ENCODE results near the gene MACROD2. TPM values are rescaled to one million over a fixed set of nuclear protein-coding genes. Genes with fewer than 3 reads are reported as not detected.

MACROD2 gene
- total RNA-seq, 1 donor from 2014 or later: not detected

DNA sequence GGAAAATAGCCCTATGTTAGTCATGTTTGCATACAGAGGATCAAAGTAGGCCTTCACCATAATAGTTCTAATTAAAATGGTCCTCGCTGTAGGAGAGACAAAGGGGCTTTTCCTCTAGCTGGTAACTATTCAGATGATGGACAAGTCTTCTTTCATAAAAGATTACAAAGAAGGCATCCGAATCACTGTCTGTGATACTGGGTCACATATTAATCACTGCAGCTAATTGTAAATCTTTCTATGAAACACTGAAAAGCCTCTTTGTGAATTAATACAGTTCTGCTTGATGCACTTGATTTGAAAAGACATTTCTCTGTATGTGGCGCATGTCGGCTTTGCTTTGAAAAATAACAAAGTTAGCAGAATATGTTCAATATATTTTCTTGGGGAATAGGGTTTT is 2057.1 kb downstream of the MACROD2 start:
- H3K4me3 Mint-ChIP-seq: no peak overlapping the region
- intact Hi-C loops (cut with micrococcal nuclease): no loop called here
- DNase-seq (ENCODE audit: low spot score): no peak
- H3K27me3 Mint-ChIP-seq (ENCODE audit: insufficient read depth): no peaks in the 10 kb centered on the region
- H3K9me3 Mint-ChIP-seq: no peaks in the 10 kb centered on the region
- no peak overlapping the region for H3K27ac Mint-ChIP-seq
- H3K36me3 Mint-ChIP-seq (ENCODE audit: low read depth): no peaks in the 10 kb centered on the region
- no peaks in the 10 kb centered on the region for H3K4me1 Mint-ChIP-seq (ENCODE audit: low read depth)

DNA sequence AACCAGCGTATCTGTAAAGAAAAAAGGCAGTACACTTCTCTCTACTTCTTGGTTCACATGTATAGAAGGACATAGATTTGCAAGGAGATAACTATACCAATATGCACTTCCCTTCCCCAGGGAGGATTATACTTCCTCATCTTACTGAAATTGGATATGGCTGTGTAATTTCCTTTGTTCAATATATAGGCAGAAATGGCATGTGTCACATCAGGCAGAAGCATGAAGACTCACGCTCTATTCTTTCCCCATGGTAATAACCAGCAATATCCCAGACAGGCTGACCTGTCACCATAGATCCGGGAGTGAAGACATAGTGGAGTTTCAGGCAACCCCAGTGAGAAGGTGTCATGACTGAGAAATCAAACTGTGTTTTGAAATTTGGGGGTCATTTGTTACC is 2059.7 kb downstream of the MACROD2 start:
- H3K27me3 Mint-ChIP-seq (ENCODE audit: insufficient read depth): no peaks in the 10 kb centered on the region
- no peak overlapping the region for H3K4me3 Mint-ChIP-seq
- H3K9me3 Mint-ChIP-seq: peaks cover 6% of the 10 kb centered on the region
- no peak overlapping the region for H3K27ac Mint-ChIP-seq
- H3K4me1 Mint-ChIP-seq (ENCODE audit: low read depth): no peaks in the 10 kb centered on the region
- DNase-seq (ENCODE audit: low spot score): no peak
- intact Hi-C loops (cut with micrococcal nuclease): no loop called here
- no peaks in the 10 kb centered on the region for H3K36me3 Mint-ChIP-seq (ENCODE audit: low read depth)

GRCh38 chr20:16057651-16058050 is 2062.3 kb downstream of the MACROD2 start:
- no peak overlapping the region for H3K27ac Mint-ChIP-seq
- no peaks in the 10 kb centered on the region for H3K27me3 Mint-ChIP-seq (ENCODE audit: insufficient read depth)
- intact Hi-C loops (cut with micrococcal nuclease): no loop called here
- no peak overlapping the region for H3K4me3 Mint-ChIP-seq
- no peaks in the 10 kb centered on the region for H3K4me1 Mint-ChIP-seq (ENCODE audit: low read depth)
- H3K36me3 Mint-ChIP-seq (ENCODE audit: low read depth): no peaks in the 10 kb centered on the region
- DNase-seq (ENCODE audit: low spot score): no peak
- peaks cover 6% of the 10 kb centered on the region for H3K9me3 Mint-ChIP-seq

DNA sequence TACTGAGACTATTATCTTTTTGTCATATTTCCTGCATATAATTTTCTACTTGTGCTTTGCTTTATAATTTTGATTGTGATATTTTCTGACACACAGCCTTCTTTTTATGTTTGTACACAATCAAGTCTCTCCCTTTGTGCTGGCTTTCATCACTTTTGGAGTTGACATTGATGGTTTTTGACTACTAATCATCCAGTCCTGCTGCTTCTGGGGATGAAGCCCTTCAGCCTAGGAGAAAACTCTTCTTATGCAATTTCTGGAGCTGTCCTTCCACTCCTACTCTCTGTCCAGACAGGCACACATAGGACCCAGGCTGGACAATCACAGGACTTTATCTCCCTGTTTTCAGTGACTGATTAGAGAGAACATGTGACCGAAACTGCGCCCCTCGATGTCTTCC is 2063.0 kb downstream of the MACROD2 start:
- no peak overlapping the region for H3K27ac Mint-ChIP-seq
- H3K36me3 Mint-ChIP-seq (ENCODE audit: low read depth): no peaks in the 10 kb centered on the region
- no peak overlapping the region for H3K4me3 Mint-ChIP-seq
- intact Hi-C loops (cut with micrococcal nuclease): no loop called here
- H3K4me1 Mint-ChIP-seq (ENCODE audit: low read depth): no peaks in the 10 kb centered on the region
- peaks cover 6% of the 10 kb centered on the region for H3K9me3 Mint-ChIP-seq
- DNase-seq (ENCODE audit: low spot score): no peak
- no peaks in the 10 kb centered on the region for H3K27me3 Mint-ChIP-seq (ENCODE audit: insufficient read depth)

GRCh38 chr20:16059841-16060240 is 2064.5 kb downstream of the MACROD2 start:
- peaks cover 6% of the 10 kb centered on the region for H3K9me3 Mint-ChIP-seq
- H3K27me3 Mint-ChIP-seq (ENCODE audit: insufficient read depth): no peaks in the 10 kb centered on the region
- intact Hi-C loops (cut with micrococcal nuclease): no loop called here
- no peak for DNase-seq (ENCODE audit: low spot score)
- H3K4me3 Mint-ChIP-seq: no peak overlapping the region
- no peaks in the 10 kb centered on the region for H3K36me3 Mint-ChIP-seq (ENCODE audit: low read depth)
- H3K27ac Mint-ChIP-seq: no peak overlapping the region
- H3K4me1 Mint-ChIP-seq (ENCODE audit: low read depth): no peaks in the 10 kb centered on the region

DNA sequence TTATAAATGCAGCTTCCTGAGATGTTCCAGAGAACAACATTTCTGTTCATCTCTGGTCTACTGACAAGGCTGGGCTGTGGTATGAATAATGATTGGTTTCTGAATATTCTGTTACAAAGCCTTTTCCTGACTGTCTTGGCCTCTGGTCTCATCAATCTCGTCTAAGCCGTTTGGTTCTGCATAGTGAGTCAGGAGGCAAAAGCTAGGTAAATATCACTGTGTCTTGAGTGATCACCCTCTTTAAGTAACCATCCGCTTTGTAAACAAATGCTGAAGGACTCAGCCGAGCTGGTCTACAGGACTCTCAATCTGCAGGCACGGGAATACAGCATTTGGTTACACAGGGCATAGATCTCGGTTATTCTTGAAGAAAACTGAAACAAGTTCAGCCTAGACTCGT is 2066.0 kb downstream of the MACROD2 start:
- no peak for DNase-seq (ENCODE audit: low spot score)
- no peaks in the 10 kb centered on the region for H3K4me1 Mint-ChIP-seq (ENCODE audit: low read depth)
- H3K27me3 Mint-ChIP-seq (ENCODE audit: insufficient read depth): no peaks in the 10 kb centered on the region
- no peaks in the 10 kb centered on the region for H3K36me3 Mint-ChIP-seq (ENCODE audit: low read depth)
- peaks cover 6% of the 10 kb centered on the region for H3K9me3 Mint-ChIP-seq
- H3K4me3 Mint-ChIP-seq: no peak overlapping the region
- intact Hi-C loops (cut with micrococcal nuclease): no loop called here
- H3K27ac Mint-ChIP-seq: no peak overlapping the region

GRCh38 chr20:16062661-16063581 is 2067.6 kb downstream of the MACROD2 start:
- Mint-ChIP-seq H3K36me3 (ENCODE audit: low read depth) (no peaks in the 10 kb centered on the region), H3K9me3 (peaks cover 7% of the 10 kb centered on the region), H3K27me3 (ENCODE audit: insufficient read depth) (no peaks in the 10 kb centered on the region), H3K4me3 (no peak overlapping the region), H3K4me1 (ENCODE audit: low read depth) (no peaks in the 10 kb centered on the region), H3K27ac (no peak overlapping the region)
- no peak for DNase-seq (ENCODE audit: low spot score)
- intact Hi-C loops (cut with micrococcal nuclease): no loop called here

GRCh38 chr20:16063881-16064280 is 2068.6 kb downstream of the MACROD2 start:
- intact Hi-C loops (cut with micrococcal nuclease): no loop called here
- H3K27me3 Mint-ChIP-seq (ENCODE audit: insufficient read depth): no peaks in the 10 kb centered on the region

DNA sequence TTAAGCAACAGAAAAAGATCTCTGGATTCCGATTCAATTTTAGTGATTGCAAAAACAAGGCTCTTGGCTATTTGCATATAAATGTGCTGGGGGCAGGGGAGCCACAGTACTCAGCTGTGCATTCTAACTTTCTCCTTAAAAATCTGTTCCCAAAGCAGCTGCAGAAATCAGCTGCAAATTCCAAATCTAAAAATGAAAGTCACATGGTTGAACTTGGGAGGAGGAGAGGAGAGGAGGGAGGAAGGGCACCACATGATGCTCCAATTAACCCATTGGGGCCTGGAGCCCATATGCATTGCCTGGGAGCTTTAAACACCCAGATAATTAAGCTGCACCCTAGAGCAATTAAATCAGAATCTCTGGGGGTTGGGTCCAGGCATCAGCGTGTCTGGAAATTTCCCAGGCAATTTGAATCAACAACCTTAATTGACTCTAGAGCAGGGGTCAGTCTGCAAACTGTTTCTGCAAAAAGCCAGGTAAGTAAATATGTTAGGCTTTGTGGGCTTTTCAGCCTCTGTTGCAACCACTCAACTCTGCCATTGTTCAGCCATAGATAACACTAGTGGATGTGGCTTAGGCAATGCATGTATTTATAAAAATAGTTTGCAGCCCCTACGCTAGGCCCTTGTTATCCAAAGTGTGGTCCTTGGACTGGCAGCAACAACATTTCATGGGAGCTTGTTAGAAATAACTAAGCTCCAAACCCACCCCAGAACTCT is 2069.8 kb downstream of the MACROD2 start:
- no peak for DNase-seq (ENCODE audit: low spot score)
- H3K36me3 Mint-ChIP-seq (ENCODE audit: low read depth): no peaks in the 10 kb centered on the region
- no peak overlapping the region for H3K4me3 Mint-ChIP-seq
- intact Hi-C loops (cut with micrococcal nuclease): no loop called here
- no peak overlapping the region for H3K27ac Mint-ChIP-seq
- peaks cover 11% of the 10 kb centered on the region for H3K9me3 Mint-ChIP-seq
- H3K4me1 Mint-ChIP-seq (ENCODE audit: low read depth): no peaks in the 10 kb centered on the region
- H3K27me3 Mint-ChIP-seq (ENCODE audit: insufficient read depth): no peaks in the 10 kb centered on the region

More at GRCh38 chr20:16063881-16064280, 2068.6 kb downstream of the MACROD2 start:
- no peak for DNase-seq (ENCODE audit: low spot score)
- peaks cover 7% of the 10 kb centered on the region for H3K9me3 Mint-ChIP-seq
- no peaks in the 10 kb centered on the region for H3K4me1 Mint-ChIP-seq (ENCODE audit: low read depth)
- no peak overlapping the region for H3K4me3 Mint-ChIP-seq
- H3K27ac Mint-ChIP-seq: no peak overlapping the region
- no peaks in the 10 kb centered on the region for H3K36me3 Mint-ChIP-seq (ENCODE audit: low read depth)

DNA sequence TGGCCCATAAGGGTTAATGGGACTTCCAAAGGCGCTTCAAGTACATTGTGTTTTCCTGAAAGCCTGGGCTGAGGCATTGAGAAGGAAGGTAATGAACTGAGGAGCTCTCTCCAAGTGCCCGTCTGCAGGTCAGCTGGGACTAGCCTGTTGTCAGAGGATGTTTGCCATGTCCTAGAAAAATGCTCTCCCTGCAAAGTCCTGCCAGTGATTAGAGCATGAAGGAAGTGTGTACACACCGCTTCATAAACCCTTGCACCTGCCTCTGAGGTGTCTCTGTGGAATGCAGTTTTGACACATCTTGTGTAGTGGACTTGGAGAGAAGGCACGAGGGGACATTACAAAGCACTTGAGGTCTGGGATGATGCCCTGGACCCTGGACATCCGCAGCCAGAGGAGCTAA is 2071.3 kb downstream of the MACROD2 start:
- Mint-ChIP-seq H3K36me3 (ENCODE audit: low read depth) (no peaks in the 10 kb centered on the region), H3K4me3 (no peak overlapping the region), H3K27ac (no peak overlapping the region), H3K9me3 (peaks cover 14% of the 10 kb centered on the region), H3K4me1 (ENCODE audit: low read depth) (no peaks in the 10 kb centered on the region), H3K27me3 (ENCODE audit: insufficient read depth) (no peaks in the 10 kb centered on the region)
- DNase-seq (ENCODE audit: low spot score): no peak
- intact Hi-C loops (cut with micrococcal nuclease): no loop called here

- H3K36me3 Mint-ChIP-seq (ENCODE audit: low read depth): no peaks in the 10 kb centered on the region
- intact Hi-C loops (cut with micrococcal nuclease): no loop called here
- no peak for DNase-seq (ENCODE audit: low spot score)
- H3K4me1 Mint-ChIP-seq (ENCODE audit: low read depth): no peaks in the 10 kb centered on the region
- H3K9me3 Mint-ChIP-seq: peaks cover 14% of the 10 kb centered on the region
- no peaks in the 10 kb centered on the region for H3K27me3 Mint-ChIP-seq (ENCODE audit: insufficient read depth)
- H3K4me3 Mint-ChIP-seq: no peak overlapping the region
- no peak overlapping the region for H3K27ac Mint-ChIP-seq
Measured at GRCh38 chr20:16069389-16070010, 2074.2 kb downstream of the MACROD2 start.

DNA sequence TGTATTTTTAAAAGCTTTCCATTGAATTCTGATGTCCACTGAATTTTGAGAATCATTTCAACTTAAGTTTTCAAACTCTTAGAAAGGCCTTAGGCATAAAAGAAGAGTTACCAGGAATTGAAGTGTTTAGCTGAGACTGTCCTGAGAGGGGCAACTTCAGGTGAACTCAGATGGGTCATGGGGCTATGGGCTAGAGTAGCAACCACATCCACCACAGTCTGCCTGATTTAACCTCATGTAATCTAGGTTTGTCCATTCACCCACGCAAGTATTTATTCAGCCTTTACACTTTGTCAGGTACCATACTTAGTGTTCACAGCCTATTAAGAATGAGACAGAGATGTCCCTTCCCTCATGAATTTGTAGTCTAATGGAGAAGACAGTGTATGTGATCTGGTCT is 2076.9 kb downstream of the MACROD2 start:
- peaks cover 19% of the 10 kb centered on the region for H3K9me3 Mint-ChIP-seq

More for the DNA sequence above, 2076.9 kb downstream of the MACROD2 start:
- intact Hi-C loops (cut with micrococcal nuclease): no loop called here
- no peak overlapping the region for H3K4me3 Mint-ChIP-seq
- H3K4me1 Mint-ChIP-seq (ENCODE audit: low read depth): no peaks in the 10 kb centered on the region
- no peaks in the 10 kb centered on the region for H3K27me3 Mint-ChIP-seq (ENCODE audit: insufficient read depth)
- H3K27ac Mint-ChIP-seq: no peak overlapping the region
- DNase-seq (ENCODE audit: low spot score): no peak
- H3K36me3 Mint-ChIP-seq (ENCODE audit: low read depth): no peaks in the 10 kb centered on the region
